AG09309 (cell line): ENCODE results near the gene KCTD20.

ENCODE experiments used
- DNase-seq: peaks from one replicate; pipeline ENCODE4 v3.0.0-alpha.2; 2010; ENCODE audit warnings: low read depth
- H3K4me3 ChIP-seq: 2 replicates; pipeline ENCODE4 v1.5.1; 2011; ENCODE audit warnings: mild to moderate bottlenecking, low read depth, low read length, moderate library complexity; ENCODE audit not compliant: control insufficient read depth
- TF ChIP-seq, protein P1 (sequence below): IDR thresholded peaks from 2 replicates; pipeline ENCODE4 v1.5.1; 2011; ENCODE audit warnings: mild to moderate bottlenecking, low read depth, low read length, inconsistent platforms; ENCODE audit not compliant: insufficient read depth, control insufficient read depth; ENCODE audit errors: missing control alignments

Gene KCTD20

DNA sequence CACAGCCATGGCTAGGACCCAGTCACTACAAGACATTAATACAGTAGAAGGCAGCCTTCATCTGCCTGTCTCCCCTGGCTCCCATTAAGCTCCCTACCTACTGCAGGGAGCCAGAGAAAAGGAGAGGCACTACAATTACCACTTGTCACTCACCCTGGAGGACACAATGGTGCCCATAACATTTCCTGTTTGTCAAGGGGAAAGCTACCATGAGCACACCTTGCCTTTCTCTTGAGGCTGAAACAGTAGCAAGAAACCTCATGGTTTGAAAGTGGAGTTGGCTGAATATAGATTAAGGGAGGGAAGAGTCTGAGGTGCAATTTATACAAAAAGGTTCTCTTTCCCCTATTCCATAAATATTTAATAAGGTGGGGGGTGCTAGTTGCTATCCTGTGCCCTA is 76.6 kb downstream of the KCTD20 start:
- TF ChIP-seq, protein P1, sequence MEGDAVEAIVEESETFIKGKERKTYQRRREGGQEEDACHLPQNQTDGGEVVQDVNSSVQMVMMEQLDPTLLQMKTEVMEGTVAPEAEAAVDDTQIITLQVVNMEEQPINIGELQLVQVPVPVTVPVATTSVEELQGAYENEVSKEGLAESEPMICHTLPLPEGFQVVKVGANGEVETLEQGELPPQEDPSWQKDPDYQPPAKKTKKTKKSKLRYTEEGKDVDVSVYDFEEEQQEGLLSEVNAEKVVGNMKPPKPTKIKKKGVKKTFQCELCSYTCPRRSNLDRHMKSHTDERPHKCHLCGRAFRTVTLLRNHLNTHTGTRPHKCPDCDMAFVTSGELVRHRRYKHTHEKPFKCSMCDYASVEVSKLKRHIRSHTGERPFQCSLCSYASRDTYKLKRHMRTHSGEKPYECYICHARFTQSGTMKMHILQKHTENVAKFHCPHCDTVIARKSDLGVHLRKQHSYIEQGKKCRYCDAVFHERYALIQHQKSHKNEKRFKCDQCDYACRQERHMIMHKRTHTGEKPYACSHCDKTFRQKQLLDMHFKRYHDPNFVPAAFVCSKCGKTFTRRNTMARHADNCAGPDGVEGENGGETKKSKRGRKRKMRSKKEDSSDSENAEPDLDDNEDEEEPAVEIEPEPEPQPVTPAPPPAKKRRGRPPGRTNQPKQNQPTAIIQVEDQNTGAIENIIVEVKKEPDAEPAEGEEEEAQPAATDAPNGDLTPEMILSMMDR, result no peak
- no peak for DNase-seq
- H3K4me3 ChIP-seq, result no peak overlapping the region

GRCh38 chr6:36523451-36523850 is 80.7 kb downstream of the KCTD20 start:
- H3K4me3 ChIP-seq, result no peak overlapping the region
- DNase-seq, result no peak
- TF ChIP-seq, protein P1, result no peak

- TF ChIP-seq, protein P1, result no peak
- no peak overlapping the region for H3K4me3 ChIP-seq
- no peak for DNase-seq
These were observed 81.2 kb downstream of the KCTD20 start for GRCh38 chr6:36523936-36524499.

DNA sequence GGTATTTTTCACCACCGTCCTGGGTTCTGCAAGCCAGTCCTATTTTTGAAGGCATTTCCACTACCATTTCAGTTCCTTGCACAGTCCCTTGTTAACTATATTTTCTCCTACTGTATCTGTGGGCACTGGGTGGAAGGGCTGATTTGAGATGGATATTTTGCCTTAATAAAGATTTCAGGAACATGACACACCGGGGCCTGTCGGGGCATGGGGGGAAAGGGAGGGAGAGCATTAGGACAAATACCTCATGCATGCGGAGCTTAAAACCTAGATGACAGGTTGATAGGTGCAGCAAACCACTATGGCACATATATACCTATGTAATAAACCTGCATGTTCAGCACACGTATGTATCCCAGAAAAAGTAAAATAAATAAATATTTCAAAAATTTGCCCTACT is 82.1 kb downstream of the KCTD20 start:
- TF ChIP-seq, protein P1, result no peak
- H3K4me3 ChIP-seq, result no peak overlapping the region
- no peak for DNase-seq

DNA sequence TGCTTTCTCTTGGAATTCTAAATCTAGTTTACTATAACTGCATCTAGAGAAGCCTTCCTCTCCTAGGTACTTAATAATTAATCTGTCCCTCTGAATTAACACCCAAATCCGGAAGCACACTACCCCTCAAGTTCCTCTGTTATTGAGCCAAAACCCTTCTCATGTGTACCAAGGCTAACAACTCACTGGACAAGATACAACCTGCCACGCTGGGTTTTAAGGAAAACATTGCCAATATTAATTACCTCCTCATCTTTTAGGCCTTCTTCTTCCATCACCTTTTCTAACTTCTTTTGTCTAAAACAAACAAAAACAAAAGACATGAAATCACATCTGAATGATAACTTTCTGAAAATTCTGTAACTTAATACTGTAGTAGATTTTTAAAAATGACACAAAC is 82.5 kb downstream of the KCTD20 start:
- TF ChIP-seq, protein P1, result no peak
- H3K4me3 ChIP-seq, result no peak overlapping the region
- DNase-seq, result no peak

GRCh38 chr6:36526066-36526465 is 83.3 kb downstream of the KCTD20 start:
- TF ChIP-seq, protein P1, result no peak
- no peak overlapping the region for H3K4me3 ChIP-seq
- no peak for DNase-seq

DNA sequence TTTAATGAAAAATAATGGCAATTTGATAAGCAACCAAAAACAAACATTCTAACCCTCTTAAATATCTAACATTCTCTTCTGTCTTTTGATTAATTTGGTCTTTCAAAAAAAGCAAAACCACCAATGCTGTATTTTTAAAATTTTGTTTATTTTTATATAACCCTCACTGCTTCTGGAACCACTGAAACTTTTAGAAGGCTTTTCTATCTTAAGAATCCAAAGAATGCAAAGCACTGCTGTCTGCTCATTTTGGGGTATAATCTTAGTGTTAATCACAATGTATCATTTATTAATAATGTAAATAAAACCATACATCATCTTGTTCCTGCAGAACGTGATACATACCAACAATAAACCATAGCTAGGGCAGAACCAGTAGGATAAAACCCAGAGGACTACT is 90.5 kb downstream of the KCTD20 start:
- no peak for DNase-seq
- H3K4me3 ChIP-seq, result no peak overlapping the region
- TF ChIP-seq, protein P1, result no peak
